GM23338 (cell line): ENCODE data around the gene CFAP251. TPM values are rescaled to one million over a fixed set of nuclear protein-coding genes. Genes with fewer than 3 reads are reported as not detected.

Source experiments
- ATAC-seq: fragments of 200-7000 bp; cut with Tn5 transposase; 3 replicates; pipeline ENCODE4 v1.9.1; 2020
- DNase-seq: peaks from one replicate; pipeline ENCODE4 v3.0.0-alpha.2; 2015; ENCODE audit warnings: low spot score
- H2AFZ ChIP-seq: fragments of 200-600 bp; sonication (generic); 2 replicates; pipeline ENCODE4 v1.8.0; 2016; ENCODE audit warnings: antibody characterized with exemption, mild to moderate bottlenecking, moderate library complexity
- H3F3A ChIP-seq: fragments of 200-600 bp; sonication (generic); replicated peaks from 2 replicates; pipeline ENCODE4 v1.8.0; 2017; ENCODE audit warnings: antibody characterized with exemption, mixed run types, low read depth
- H3K27ac ChIP-seq: fragments of 200-600 bp; sonication (generic); 2 replicates; pipeline ENCODE4 v1.6.1; 2016; ENCODE audit warnings: low read depth
- H3K27me3 ChIP-seq: fragments of 200-600 bp; sonication (generic); 2 replicates; pipeline ENCODE4 v1.8.0; 2016; ENCODE audit warnings: mild to moderate bottlenecking, mixed run types, moderate library complexity; ENCODE audit not compliant: insufficient read depth
- H3K36me3 ChIP-seq: fragments of 200-600 bp; sonication (generic); 2 replicates; pipeline ENCODE4 v1.8.0; 2016; ENCODE audit warnings: mild to moderate bottlenecking; ENCODE audit not compliant: insufficient read depth
- H3K4me1 ChIP-seq: fragments of 200-600 bp; sonication (generic); 2 replicates; pipeline ENCODE4 v1.8.0; 2016; ENCODE audit warnings: mild to moderate bottlenecking, moderate library complexity; ENCODE audit not compliant: insufficient read depth
- H3K4me2 ChIP-seq: fragments of 200-600 bp; sonication (generic); 2 replicates; pipeline ENCODE4 v1.7.1; 2017; ENCODE audit warnings: mixed run types
- H3K4me3 ChIP-seq: fragments of 200-600 bp; sonication (generic); 2 replicates; pipeline ENCODE4 v1.6.1; 2016; ENCODE audit warnings: mixed run types
- H3K79me2 ChIP-seq: fragments of 200-600 bp; sonication (generic); replicated peaks from 2 replicates; pipeline ENCODE4 v1.8.0; 2017; ENCODE audit warnings: mild to moderate bottlenecking; ENCODE audit not compliant: insufficient read depth
- H3K9me2 ChIP-seq: fragments of 200-600 bp; sonication (generic); 2 replicates; pipeline ENCODE4 v1.8.0; 2017; ENCODE audit not compliant: insufficient read depth
- H4K20me1 ChIP-seq: fragments of 200-600 bp; sonication (generic); replicated peaks from 2 replicates; pipeline ENCODE4 v1.8.0; 2017; ENCODE audit warnings: mild to moderate bottlenecking; ENCODE audit not compliant: insufficient read depth
- H3K27ac Mint-ChIP-seq: 2 replicates; pipeline ENCODE4 v1.8.0; 2020; ENCODE audit warnings: inconsistent platforms, mild to moderate bottlenecking, moderate library complexity, mixed read lengths
- H3K27me3 Mint-ChIP-seq: 3 replicates; pipeline ENCODE4 v1.8.0; 2022; ENCODE audit warnings: low read depth, mild to moderate bottlenecking, moderate library complexity, mixed read lengths, inconsistent platforms; ENCODE audit not compliant: insufficient read depth, poor library complexity
- H3K36me3 Mint-ChIP-seq: 3 replicates; pipeline ENCODE4 v1.8.0; 2021; ENCODE audit warnings: low read depth, mild to moderate bottlenecking, inconsistent platforms, moderate library complexity, mixed read lengths
- H3K4me1 Mint-ChIP-seq: 3 replicates; pipeline ENCODE4 v1.8.0; 2020; ENCODE audit warnings: mild to moderate bottlenecking, inconsistent platforms, mixed read lengths
- H3K4me3 Mint-ChIP-seq: 3 replicates; pipeline ENCODE4 v1.8.0; 2021; ENCODE audit warnings: moderate library complexity, mild to moderate bottlenecking, inconsistent platforms, mixed read lengths
- H3K9me3 Mint-ChIP-seq: 3 replicates; pipeline ENCODE4 v1.8.0; 2020; ENCODE audit warnings: moderate library complexity, mild to moderate bottlenecking, inconsistent platforms, mixed read lengths
- CREB1 ChIP-seq: fragments of 250-450 bp; sonication (Bioruptor Pico); IDR thresholded peaks from 2 replicates; pipeline ENCODE4 v1.5.0; 2020; ENCODE audit warnings: low read depth, mild to moderate bottlenecking, moderate library complexity
- CTCF ChIP-seq, 2 experiments: fragments of 200-600 bp in 1 of 2; sonication (generic) in 1 of 2; conservative IDR thresholded peaks; 2 replicates each; pipeline versions ENCODE4 v1.5.1 to v1.6.1; 2016 to 2017; ENCODE audit warnings: antibody characterized with exemption in 2 of 2, low read depth in 2 of 2, mild to moderate bottlenecking in 2 of 2, moderate library complexity in 1 of 2
- ETS1 ChIP-seq: IDR thresholded peaks from 2 replicates; pipeline ENCODE4 v1.6.1; 2016; ENCODE audit warnings: antibody characterized with exemption
- EZH2 ChIP-seq: fragments of 200-600 bp; sonication (generic); IDR thresholded peaks from one replicate; pipeline ENCODE4 v1.8.0; 2017; ENCODE audit warnings: antibody characterized with exemption, mild to moderate bottlenecking, low read depth; ENCODE audit not compliant: unreplicated experiment
- EZH2phosphoT487 ChIP-seq: fragments of 200-600 bp; sonication (generic); IDR thresholded peaks from one replicate; pipeline ENCODE4 v1.8.1; 2018; ENCODE audit warnings: antibody characterized with exemption; ENCODE audit not compliant: unreplicated experiment
- JUNB ChIP-seq: IDR thresholded peaks from one replicate; pipeline ENCODE4 v1.6.1; 2016; ENCODE audit warnings: antibody characterized with exemption; ENCODE audit not compliant: unreplicated experiment
- NANOG ChIP-seq: IDR thresholded peaks from 2 replicates; pipeline ENCODE4 v1.6.1; 2016; ENCODE audit warnings: antibody characterized with exemption, borderline replicate concordance
- POLR2AphosphoS5 ChIP-seq: IDR thresholded peaks from 2 replicates; pipeline ENCODE4 v1.6.1; 2016; ENCODE audit warnings: antibody characterized with exemption, low read depth
- REST ChIP-seq: IDR thresholded peaks from one replicate; pipeline ENCODE4 v1.6.1; 2018; ENCODE audit warnings: antibody characterized with exemption; ENCODE audit not compliant: unreplicated experiment
- STAT1 ChIP-seq: IDR thresholded peaks from one replicate; pipeline ENCODE4 v1.6.1; 2016; ENCODE audit warnings: antibody characterized with exemption; ENCODE audit not compliant: unreplicated experiment
- ZNF114 ChIP-seq: fragments of 250-450 bp; sonication (Bioruptor Pico); IDR thresholded peaks from 2 replicates; pipeline ENCODE4 v1.5.0; 2020; ENCODE audit warnings: mild to moderate bottlenecking, moderate library complexity
- ZNF331 ChIP-seq: fragments of 250-450 bp; sonication (Bioruptor Pico); IDR thresholded peaks from 2 replicates; pipeline ENCODE4 v1.5.0; 2020; ENCODE audit warnings: low read depth, mild to moderate bottlenecking, moderate library complexity
- ZNF462 ChIP-seq: fragments of 250-450 bp; sonication (Bioruptor Pico); IDR thresholded peaks from 2 replicates; pipeline ENCODE4 v1.5.0; 2020; ENCODE audit warnings: mild to moderate bottlenecking, moderate library complexity
- polyA plus RNA-seq: library from polyadenylated mRNA; unstranded; fragments of >200 nt; fragmentation: Nextera tagmentation; extraction: Ambion mirVana; gene quantifications from 2 replicates; pipeline ENCODE4 v1.2.1, GENCODE V29; 2016
- total RNA-seq: library from RNA; depleted of rRNA; stranded (reverse); fragments of >200 nt; shearing (Covaris generic); gene quantifications from 2 replicates; pipeline ENCODE4 v1.2.3, GENCODE V29; 2014

The CFAP251 gene
- total and polyA plus RNA-seq, 2 experiments from 2014 or later, result 1.4 to 2.5 TPM

GRCh38 chr12:122035292-122035691 lies 116.9 kb downstream of the CFAP251 start:
- Histone ChIP-seq H3K79me2 (no peaks in the 10 kb centered on the region), H2AFZ (no peak overlapping the region), H3K27me3 (no peaks in the 10 kb centered on the region), H3K4me2 (no peak overlapping the region), H3K36me3 (no peaks in the 10 kb centered on the region), H3F3A (peaks cover 4% of the 10 kb centered on the region; the same call in 1 of the 2 replicates), H4K20me1 (no peaks in the 10 kb centered on the region; the same call in 1 of the 2 replicates), H3K4me1 (no peaks in the 10 kb centered on the region), H3K27ac (no peak overlapping the region), H3K9me2 (no peaks in the 10 kb centered on the region), H3K4me3 (no peak overlapping the region)
- peaks cover 34% of the 10 kb centered on the region for H3K36me3 Mint-ChIP-seq
- ATAC-seq, result no peak
- H3K9me3 Mint-ChIP-seq, result no peaks in the 10 kb centered on the region; the same call in 2 of the 3 replicates
- DNase-seq, result no peak
- TF ChIP-seq CREB1 (CRISPR knock-in tag) (no peak), EZH2 (no peak), NANOG (no peak), ZNF114 (CRISPR knock-in tag) (no peak), REST (no peak), EZH2phosphoT487 (no peak), POLR2AphosphoS5 (no peak), ZNF462 (CRISPR knock-in tag) (no peak), ETS1 (no peak), STAT1 (no peak), CTCF (conservative IDR thresholded peaks at IDR 0.05; ENCODE audit: low read depth in 2 of 2) (no peak), ZNF331 (CRISPR knock-in tag) (no peak), JUNB (no peak)
- no peak overlapping the region for H3K4me3 Mint-ChIP-seq
- H3K4me1 Mint-ChIP-seq, result peaks cover 5% of the 10 kb centered on the region
- no peak overlapping the region for H3K27ac Mint-ChIP-seq
- H3K27me3 Mint-ChIP-seq, result peaks cover 11% of the 10 kb centered on the region
